ENCODE measurements around the gene NPLOC4. TPM values are rescaled to one million over a fixed set of nuclear protein-coding genes. Genes with fewer than 3 reads are reported as not detected.

Gene NPLOC4
- total RNA-seq, 4 donors from 2014 or later: 14.6 to 86.3 (median 30.9) TPM

- intact Hi-C loops (cut with DNase I; ENCODE audit: low total_unique reads): no loop called here
- no peaks in the 10 kb centered on the region for H3K9me3 ChIP-seq
- no peaks in the 10 kb centered on the region for H3K4me1 ChIP-seq
- TF ChIP-seq CTCF (IDR thresholded peaks at IDR 0.05) (no peak), POLR2A (IDR thresholded peaks at IDR 0.05) (no peak)
- H3K27ac ChIP-seq: no peak overlapping the region
- H3K27me3 ChIP-seq: no peaks in the 10 kb centered on the region
- no peak overlapping the region for H3K4me3 ChIP-seq
- no peak for DNase-seq
- H3K36me3 ChIP-seq: no peaks in the 10 kb centered on the region
Observed at GRCh38 chr17:81578038-81578441, 58.9 kb downstream of the NPLOC4 start.

- no peaks in the 10 kb centered on the region for H3K36me3 ChIP-seq
- DNase-seq: peak in 1 of 2 donors; percentile 55
- H3K27me3 ChIP-seq: no peaks in the 10 kb centered on the region
- H3K9me3 ChIP-seq: no peaks in the 10 kb centered on the region
- H3K4me3 ChIP-seq: no peak overlapping the region
- intact Hi-C loops (cut with DNase I; ENCODE audit: low total_unique reads): no loop called here
- no peaks in the 10 kb centered on the region for H3K4me1 ChIP-seq
- TF ChIP-seq CTCF (IDR thresholded peaks at IDR 0.05) (no peak), POLR2A (IDR thresholded peaks at IDR 0.05) (no peak)
- peak overlapping the region in 1 of 2 donors; percentile 52 for H3K27ac ChIP-seq
Observed at GRCh38 chr17:81577278-81578000, 59.5 kb downstream of the NPLOC4 start.

GRCh38 chr17:81576621-81577277 is 60.2 kb downstream of the NPLOC4 start:
- Histone ChIP-seq H3K36me3 (no peaks in the 10 kb centered on the region), H3K4me1 (no peaks in the 10 kb centered on the region), H3K27ac (peak overlapping the region in 1 of 2 donors; percentile 52), H3K4me3 (no peak overlapping the region), H3K9me3 (no peaks in the 10 kb centered on the region), H3K27me3 (no peaks in the 10 kb centered on the region)
- intact Hi-C loops (cut with DNase I; ENCODE audit: low total_unique reads): no loop called here
- TF ChIP-seq CTCF (IDR thresholded peaks at IDR 0.05) (no peak), POLR2A (IDR thresholded peaks at IDR 0.05) (no peak)
- DNase-seq: no peak

- no peak overlapping the region for H3K4me3 ChIP-seq
- no peak for DNase-seq
- no peak overlapping the region for H3K27ac ChIP-seq
- H3K4me1 ChIP-seq: no peaks in the 10 kb centered on the region
- no peak for TF ChIP-seq POLR2A (IDR thresholded peaks at IDR 0.05)
- no peak for TF ChIP-seq CTCF (IDR thresholded peaks at IDR 0.05)
- no peaks in the 10 kb centered on the region for H3K27me3 ChIP-seq
- H3K36me3 ChIP-seq: no peaks in the 10 kb centered on the region
- no peaks in the 10 kb centered on the region for H3K9me3 ChIP-seq
- intact Hi-C loops (cut with DNase I; ENCODE audit: low total_unique reads): no loop called here
Observed at GRCh38 chr17:81575836-81576235, 61.1 kb downstream of the NPLOC4 start.

- Histone ChIP-seq H3K36me3 (no peaks in the 10 kb centered on the region), H3K27ac (peak overlapping the region in 1 of 2 donors; percentile 19), H3K4me3 (no peak overlapping the region), H3K27me3 (no peaks in the 10 kb centered on the region), H3K9me3 (no peaks in the 10 kb centered on the region), H3K4me1 (no peaks in the 10 kb centered on the region)
- intact Hi-C loops (cut with DNase I; ENCODE audit: low total_unique reads): no loop called here
- TF ChIP-seq POLR2A (IDR thresholded peaks at IDR 0.05): no peak
- no peak for DNase-seq
Observed at GRCh38 chr17:81574643-81574956, 62.3 kb downstream of the NPLOC4 start.

Data from uterus (tissue), 4 donors.